Muscle layer of duodenum (tissue), 2 donors: ENCODE data around the gene CREBL2.
"Not testable (repeated sequence)": the region's sequence is repeated elsewhere in the genome, so short reads cannot be mapped to it uniquely, and the experiment has no call there.

ENCODE experiments used
- H3K27ac ChIP-seq: one replicate; pipeline ENCODE4 v1.7.0; 2013; ENCODE audit warnings: mild to moderate bottlenecking, low read length
- H3K27me3 ChIP-seq: one replicate; pipeline ENCODE4 v1.7.0; 2013; ENCODE audit warnings: low read depth, mild to moderate bottlenecking, control low read depth, low read length
- H3K36me3 ChIP-seq, 2 donors: one replicate each; pipeline ENCODE4 v1.7.0; 2013; ENCODE audit warnings: low read length in 2 of 2, control low read depth in 1 of 2, mild to moderate bottlenecking in 1 of 2; ENCODE audit not compliant: insufficient read depth in 2 of 2, control insufficient read depth in 1 of 2
- H3K4me1 ChIP-seq, 2 donors: one replicate each; pipeline ENCODE4 v1.7.0; 2013; ENCODE audit warnings: low read length in 2 of 2, mild to moderate bottlenecking in 2 of 2, control low read depth in 1 of 2, moderate library complexity in 1 of 2; ENCODE audit not compliant: insufficient read depth in 2 of 2, control insufficient read depth in 1 of 2
- H3K4me3 ChIP-seq, 2 donors: one replicate each; pipeline ENCODE4 v1.7.0; 2013; ENCODE audit warnings: low read length in 2 of 2, low read depth in 1 of 2, mild to moderate bottlenecking in 1 of 2
- H3K9me3 ChIP-seq, 2 donors: one replicate each; pipeline ENCODE4 v1.7.0; 2013; ENCODE audit warnings: low read length in 2 of 2, control low read depth in 1 of 2, mild to moderate bottlenecking in 1 of 2; ENCODE audit not compliant: control insufficient read depth in 1 of 2
- donor health status: healthy.

CREBL2 gene

GRCh38 chr12:12582895-12583303, 28.8 kb upstream of the CREBL2 start:
- H3K27me3 ChIP-seq, result no peaks in the 10 kb centered on the region
- H3K36me3 ChIP-seq, result no peaks in the 10 kb centered on the region
- H3K4me1 ChIP-seq, result peaks cover 0 to 7% of the 10 kb centered on the region in 2 donors
- no peak overlapping the region for H3K4me3 ChIP-seq
- no peaks in the 10 kb centered on the region for H3K9me3 ChIP-seq
- H3K27ac ChIP-seq, result no peak overlapping the region

GRCh38 chr12:12583510-12584178, 28.0 kb upstream of the CREBL2 start:
- H3K4me3 ChIP-seq, result no peak overlapping the region
- H3K36me3 ChIP-seq, result no peaks in the 10 kb centered on the region
- H3K9me3 ChIP-seq, result no peaks in the 10 kb centered on the region
- no peak overlapping the region for H3K27ac ChIP-seq
- H3K27me3 ChIP-seq, result no peaks in the 10 kb centered on the region
- H3K4me1 ChIP-seq, result peaks cover 0 to 7% of the 10 kb centered on the region in 2 donors

- Histone ChIP-seq H3K4me3 (no peak overlapping the region), H3K36me3 (no peaks in the 10 kb centered on the region), H3K27ac (no peak overlapping the region), H3K27me3 (no peaks in the 10 kb centered on the region), H3K9me3 (no peaks in the 10 kb centered on the region), H3K4me1 (peaks cover 0 to 7% of the 10 kb centered on the region in 2 donors)
Observed at GRCh38 chr12:12585115-12585863, 26.4 kb upstream of the CREBL2 start.

- H3K27ac ChIP-seq, result no peak overlapping the region
- H3K27me3 ChIP-seq, result no peaks in the 10 kb centered on the region
- H3K4me3 ChIP-seq, result no peak overlapping the region
- H3K36me3 ChIP-seq, result no peaks in the 10 kb centered on the region
- H3K9me3 ChIP-seq, result no peaks in the 10 kb centered on the region
- H3K4me1 ChIP-seq, result peaks cover 0 to 7% of the 10 kb centered on the region in 2 donors
Observed at GRCh38 chr12:12586879-12587675, 24.6 kb upstream of the CREBL2 start.

DNA sequence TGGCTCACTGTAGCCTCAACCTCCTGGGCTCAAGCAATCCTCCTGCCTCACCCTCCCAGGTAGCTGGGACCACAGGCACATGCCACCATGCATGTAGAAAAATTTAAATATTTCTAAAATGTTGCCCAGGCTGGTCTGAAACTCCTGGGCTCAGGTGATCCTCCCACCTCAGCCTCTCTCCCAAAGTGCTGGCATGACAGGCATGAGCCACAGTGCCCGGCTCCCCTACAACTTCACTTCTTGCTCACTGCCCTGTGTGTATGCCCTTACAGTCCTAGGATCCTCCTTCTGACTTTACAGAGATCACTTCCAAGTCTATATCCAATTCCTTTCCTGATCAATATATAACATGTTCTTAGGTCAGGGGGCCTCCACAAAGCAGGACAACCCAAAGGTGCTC, 23.8 kb upstream of the CREBL2 start:
- H3K9me3 ChIP-seq, result no peaks in the 10 kb centered on the region
- no peak overlapping the region for H3K27ac ChIP-seq
- no peaks in the 10 kb centered on the region for H3K36me3 ChIP-seq
- H3K4me1 ChIP-seq, result peaks cover 0 to 7% of the 10 kb centered on the region in 2 donors
- no peaks in the 10 kb centered on the region for H3K27me3 ChIP-seq
- no peak overlapping the region for H3K4me3 ChIP-seq

GRCh38 chr12:12588436-12588835, 23.2 kb upstream of the CREBL2 start:
- H3K4me1 ChIP-seq, H3K9me3 ChIP-seq, H3K27ac ChIP-seq, H3K27me3 ChIP-seq, H3K4me3 ChIP-seq, H3K36me3 ChIP-seq: not testable (repeated sequence)

DNA sequence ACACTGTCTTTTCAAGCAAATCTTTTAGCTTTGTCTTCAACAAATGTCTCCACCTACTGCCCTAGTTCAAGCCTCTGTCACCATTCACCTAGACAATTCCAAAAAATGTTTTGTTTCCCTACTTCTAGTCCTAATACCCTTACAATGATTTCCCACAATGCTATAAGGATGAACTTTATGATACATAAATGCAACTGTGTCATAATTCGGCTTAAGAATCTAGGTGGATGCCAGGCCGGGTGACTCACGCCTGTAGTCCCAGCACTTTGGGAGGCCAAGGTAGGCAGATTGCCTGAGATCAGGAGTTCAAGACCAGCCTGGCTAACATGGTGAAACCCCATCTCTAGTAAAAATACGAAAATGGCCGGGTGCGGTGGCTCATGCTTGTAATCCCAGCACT, 20.7 kb upstream of the CREBL2 start:
- H3K27me3 ChIP-seq, result no peaks in the 10 kb centered on the region
- no peaks in the 10 kb centered on the region for H3K4me1 ChIP-seq
- H3K36me3 ChIP-seq, result no peaks in the 10 kb centered on the region
- H3K27ac ChIP-seq, result no peak overlapping the region
- H3K4me3 ChIP-seq, result no peak overlapping the region
- no peaks in the 10 kb centered on the region for H3K9me3 ChIP-seq

- Histone ChIP-seq H3K27me3 (no peaks in the 10 kb centered on the region), H3K4me1 (no peaks in the 10 kb centered on the region)
Observed at GRCh38 chr12:12592930-12593329, 18.7 kb upstream of the CREBL2 start.

DNA sequence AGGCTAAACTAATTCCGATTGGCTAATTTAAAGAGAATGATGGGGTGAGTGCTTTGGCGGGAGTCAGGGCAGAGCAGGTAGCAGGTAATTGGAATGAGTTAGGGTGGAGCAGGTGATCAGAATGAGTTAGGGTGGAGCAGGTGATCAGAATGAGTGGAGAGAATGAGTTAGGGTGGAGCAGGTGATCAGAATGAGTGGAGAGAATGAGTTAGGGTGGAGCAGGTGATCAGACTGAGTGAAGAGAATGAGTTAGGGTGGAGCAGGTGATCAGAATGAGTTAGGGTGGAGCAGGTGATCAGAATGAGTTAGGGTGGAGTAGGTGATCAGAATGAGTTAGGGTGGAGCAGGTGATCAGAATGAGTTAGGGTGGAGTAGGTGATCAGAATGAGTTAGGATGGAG, 15.7 kb upstream of the CREBL2 start:
- H3K27ac ChIP-seq, H3K9me3 ChIP-seq, H3K27me3 ChIP-seq, H3K4me3 ChIP-seq, H3K36me3 ChIP-seq, H3K4me1 ChIP-seq: not testable (repeated sequence)

More at GRCh38 chr12:12592930-12593329, 18.7 kb upstream of the CREBL2 start:
- no peak overlapping the region for H3K4me3 ChIP-seq
- H3K27ac ChIP-seq, result no peak overlapping the region
- H3K9me3 ChIP-seq, result no peaks in the 10 kb centered on the region
- no peaks in the 10 kb centered on the region for H3K36me3 ChIP-seq

DNA sequence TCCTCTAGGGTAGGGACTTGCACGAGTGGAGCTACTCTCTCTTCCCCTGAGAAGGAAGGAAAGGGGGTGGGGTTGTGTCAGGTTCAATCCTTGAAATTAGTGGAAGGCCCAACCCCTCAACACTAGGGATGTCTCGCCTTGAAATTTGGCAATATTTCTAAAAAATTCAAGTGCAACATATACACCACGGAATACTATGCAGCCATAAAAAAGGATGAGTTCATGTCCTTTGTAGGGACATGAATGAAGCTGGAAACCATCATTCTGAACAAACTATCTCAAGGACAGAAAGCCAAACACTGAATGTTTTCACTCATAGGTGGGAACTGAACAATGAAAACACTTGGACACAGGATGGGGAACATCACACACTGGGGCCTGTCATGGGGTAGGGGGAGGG, 15.1 kb upstream of the CREBL2 start:
- not testable (repeated sequence) for H3K4me1 ChIP-seq, H3K36me3 ChIP-seq, H3K4me3 ChIP-seq, H3K27me3 ChIP-seq, H3K27ac ChIP-seq, H3K9me3 ChIP-seq

DNA sequence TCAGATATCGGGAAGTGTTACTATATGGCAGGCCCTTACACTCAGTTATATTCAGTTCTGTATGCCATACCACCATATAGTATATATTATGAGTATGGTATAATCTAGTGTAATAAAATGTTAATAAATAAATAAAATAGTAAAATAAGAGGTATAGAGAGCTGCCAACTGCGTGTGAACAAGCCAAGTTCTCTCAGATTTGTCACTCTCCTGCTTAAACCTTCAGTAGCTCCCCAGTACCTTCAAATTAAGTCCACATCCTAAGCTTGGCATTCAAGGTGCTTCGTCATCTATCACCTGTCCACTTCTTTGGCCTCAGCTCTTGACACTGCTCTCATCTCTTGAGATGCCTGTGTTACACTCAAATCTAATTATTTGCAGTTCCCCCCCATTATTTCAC, 12.8 kb upstream of the CREBL2 start:
- H3K4me1 ChIP-seq, result no peaks in the 10 kb centered on the region
- H3K9me3 ChIP-seq, result no peaks in the 10 kb centered on the region
- H3K4me3 ChIP-seq, result no peak overlapping the region
- no peak overlapping the region for H3K27ac ChIP-seq
- no peaks in the 10 kb centered on the region for H3K36me3 ChIP-seq
- no peaks in the 10 kb centered on the region for H3K27me3 ChIP-seq
